GM06990 (cell line): ENCODE data around the gene TIMP1.
A peak's percentile ranks its signal among the peaks of the same experiment; 100 is the strongest.

Experiments used
- DNase-seq: peaks from one replicate; pipeline ENCODE4 v3.0.0-alpha.2; 2011; ENCODE audit not compliant: insufficient read length; ENCODE audit errors: extremely low read depth
- H3K27me3 ChIP-seq: replicated peaks from 2 replicates; pipeline ENCODE4 v1.6.0; 2011; ENCODE audit warnings: low read length; ENCODE audit not compliant: control insufficient read depth, insufficient read depth
- H3K36me3 ChIP-seq: 2 replicates; pipeline ENCODE4 v1.5.1; 2011; ENCODE audit warnings: low read length; ENCODE audit not compliant: control insufficient read depth, insufficient read depth
- H3K4me3 ChIP-seq: replicated peaks from 2 replicates; pipeline ENCODE4 v1.5.1; 2011; ENCODE audit warnings: low read depth, mild to moderate bottlenecking, control low read depth, low read length
- CTCF ChIP-seq: IDR thresholded peaks from 2 replicates; pipeline ENCODE4 v1.5.1; 2011; ENCODE audit warnings: low read length, control low read depth, mild to moderate bottlenecking, inconsistent platforms; ENCODE audit not compliant: insufficient read depth, poor library complexity, severe bottlenecking

The TIMP1 gene

GRCh38 chrX:47563801-47564315, 18.4 kb upstream of the TIMP1 start:
- DNase-seq = no peak
- no peak for TF ChIP-seq CTCF
- Histone ChIP-seq H3K27me3 (no peaks in the 10 kb centered on the region), H3K36me3 (peaks cover 6% of the 10 kb centered on the region), H3K4me3 (no peak overlapping the region)

GRCh38 chrX:47564438-47565085, 17.7 kb upstream of the TIMP1 start:
- Histone ChIP-seq H3K36me3 (peaks cover 8% of the 10 kb centered on the region), H3K4me3 (no peak overlapping the region)
- DNase-seq = no peak

GRCh38 chrX:47566841-47567240, 15.4 kb upstream of the TIMP1 start:
- DNase-seq = no peak
- Histone ChIP-seq H3K36me3 (peaks cover 9% of the 10 kb centered on the region), H3K4me3 (no peak overlapping the region), H3K27me3 (no peaks in the 10 kb centered on the region)
- TF ChIP-seq CTCF = no peak

More at GRCh38 chrX:47564438-47565085, 17.7 kb upstream of the TIMP1 start:
- TF ChIP-seq CTCF = peak; percentile 21
- H3K27me3 ChIP-seq = no peaks in the 10 kb centered on the region

GRCh38 chrX:47568656-47569295, 13.5 kb upstream of the TIMP1 start:
- TF ChIP-seq CTCF = peak; percentile 30
- no peak for DNase-seq

GRCh38 chrX:47570794-47571193, 11.4 kb upstream of the TIMP1 start:
- H3K36me3 ChIP-seq = peaks cover 4% of the 10 kb centered on the region
- no peak for TF ChIP-seq CTCF
- H3K27me3 ChIP-seq = no peaks in the 10 kb centered on the region
- no peak overlapping the region for H3K4me3 ChIP-seq
- DNase-seq = no peak

More at GRCh38 chrX:47568656-47569295, 13.5 kb upstream of the TIMP1 start:
- Histone ChIP-seq H3K36me3 (peaks cover 7% of the 10 kb centered on the region), H3K27me3 (no peaks in the 10 kb centered on the region), H3K4me3 (no peak overlapping the region)
